GM19238 (cell line): ENCODE results near the gene NEGR1.
"Not testable (repeated sequence)": the region's sequence is repeated elsewhere in the genome, so short reads cannot be mapped to it uniquely, and the experiment has no call there.

Source experiments
- DNase-seq: peaks from one replicate; pipeline ENCODE4 v3.0.0; 2011; ENCODE audit warnings: low spot score; ENCODE audit not compliant: insufficient read length

Gene NEGR1

GRCh38 chr1:71950579-71950978 is 331.8 kb downstream of the NEGR1 start:
- DNase-seq = no peak

GRCh38 chr1:71949681-71950080 is 332.7 kb downstream of the NEGR1 start:
- no peak for DNase-seq

GRCh38 chr1:71948561-71948960 is 333.8 kb downstream of the NEGR1 start:
- no peak for DNase-seq

GRCh38 chr1:71944006-71944405 is 338.3 kb downstream of the NEGR1 start:
- no peak for DNase-seq

GRCh38 chr1:71940261-71940660 is 342.1 kb downstream of the NEGR1 start:
- no peak for DNase-seq

- DNase-seq = no peak
Observed at GRCh38 chr1:71930511-71930910, 351.8 kb downstream of the NEGR1 start.

GRCh38 chr1:71921935-71922559 is 360.3 kb downstream of the NEGR1 start:
- DNase-seq = no peak

GRCh38 chr1:71921204-71921603 is 361.1 kb downstream of the NEGR1 start:
- DNase-seq = no peak

- DNase-seq = no peak
Observed at GRCh38 chr1:71920556-71920955, 361.8 kb downstream of the NEGR1 start.

GRCh38 chr1:71919811-71920509 is 362.4 kb downstream of the NEGR1 start:
- DNase-seq = no peak

GRCh38 chr1:71918630-71919029 is 363.7 kb downstream of the NEGR1 start:
- no peak for DNase-seq

GRCh38 chr1:71916894-71917293 is 365.4 kb downstream of the NEGR1 start:
- no peak for DNase-seq

GRCh38 chr1:71914626-71915025 is 367.7 kb downstream of the NEGR1 start:
- no peak for DNase-seq

- DNase-seq = no peak
Observed at GRCh38 chr1:71908871-71909390, 373.4 kb downstream of the NEGR1 start.

- no peak for DNase-seq
Observed at GRCh38 chr1:71908303-71908702, 374.0 kb downstream of the NEGR1 start.

GRCh38 chr1:71899881-71900280 is 382.5 kb downstream of the NEGR1 start:
- DNase-seq = no peak

GRCh38 chr1:71888166-71888565 is 394.2 kb downstream of the NEGR1 start:
- not testable (repeated sequence) for DNase-seq

- no peak for DNase-seq
Observed at GRCh38 chr1:71885171-71885570, 397.2 kb downstream of the NEGR1 start.

GRCh38 chr1:71882637-71883036 is 399.7 kb downstream of the NEGR1 start:
- no peak for DNase-seq

GRCh38 chr1:71882226-71882625 is 400.1 kb downstream of the NEGR1 start:
- DNase-seq = no peak

- DNase-seq = no peak
Observed at GRCh38 chr1:71881611-71882010, 400.7 kb downstream of the NEGR1 start.

GRCh38 chr1:71869326-71869725 is 413.0 kb downstream of the NEGR1 start:
- DNase-seq = no peak

- no peak for DNase-seq
Observed at GRCh38 chr1:71862756-71863155, 419.6 kb downstream of the NEGR1 start.
